H9 (cell line): ENCODE data around the gene ARHGEF17. TPM values are rescaled to one million over a fixed set of nuclear protein-coding genes. Genes with fewer than 3 reads are reported as not detected.

ENCODE experiments used
- DNase-seq: peaks from one replicate; pipeline ENCODE4 v3.0.0-alpha.2; 2017
- H2AFZ ChIP-seq: one replicate; pipeline ENCODE4 v1.6.1; 2013; ENCODE audit warnings: mild to moderate bottlenecking, low read length, control low read depth, moderate library complexity
- H2AK5ac ChIP-seq: 2 replicates; pipeline ENCODE4 v1.6.1; 2013; ENCODE audit warnings: low read length, control low read depth, mixed read lengths; ENCODE audit not compliant: insufficient read length
- H2BK120ac ChIP-seq: one replicate; pipeline ENCODE4 v1.6.1; 2013; ENCODE audit warnings: low read depth, mild to moderate bottlenecking, low read length, control low read depth, inconsistent platforms; ENCODE audit not compliant: poor library complexity, severe bottlenecking
- H2BK12ac ChIP-seq: 2 replicates; pipeline ENCODE4 v1.6.1; 2013; ENCODE audit warnings: low read length, control low read depth, mixed read lengths, low read depth; ENCODE audit not compliant: insufficient read length
- H2BK15ac ChIP-seq: 2 replicates; pipeline ENCODE4 v1.6.1; 2013; ENCODE audit warnings: low read depth, low read length, control low read depth
- H2BK20ac ChIP-seq: one replicate; pipeline ENCODE4 v1.6.1; 2013; ENCODE audit warnings: low read depth, mild to moderate bottlenecking, low read length, control low read depth, inconsistent platforms; ENCODE audit not compliant: poor library complexity, severe bottlenecking
- H2BK5ac ChIP-seq: 2 replicates; pipeline ENCODE4 v1.6.1; 2013; ENCODE audit warnings: low read length, control low read depth, mixed read lengths; ENCODE audit not compliant: insufficient read length
- H3K14ac ChIP-seq: 2 replicates; pipeline ENCODE4 v1.6.1; 2013; ENCODE audit warnings: low read length, control low read depth; ENCODE audit not compliant: insufficient read depth
- H3K18ac ChIP-seq: 2 replicates; pipeline ENCODE4 v1.6.1; 2013; ENCODE audit warnings: low read depth, mild to moderate bottlenecking, mixed read lengths, low read length, control low read depth; ENCODE audit not compliant: insufficient read length
- H3K23ac ChIP-seq: 2 replicates; pipeline ENCODE4 v1.6.1; 2013; ENCODE audit warnings: low read length, control low read depth, mixed read lengths, low read depth; ENCODE audit not compliant: insufficient read length
- H3K23me2 ChIP-seq: 2 replicates; pipeline ENCODE4 v1.6.1; 2013; ENCODE audit warnings: low read depth, mild to moderate bottlenecking, mixed read lengths, low read length, control low read depth; ENCODE audit not compliant: insufficient read length, poor library complexity, severe bottlenecking
- H3K27ac ChIP-seq: 2 replicates; pipeline ENCODE4 v1.5.1; 2013; ENCODE audit warnings: low read length, control low read depth, mixed read lengths, low read depth; ENCODE audit not compliant: insufficient read length
- H3K27me3 ChIP-seq: 2 replicates; pipeline ENCODE4 v1.6.1; 2013; ENCODE audit warnings: low read length, control low read depth, inconsistent platforms; ENCODE audit not compliant: insufficient read depth
- H3K4ac ChIP-seq: 2 replicates; pipeline ENCODE4 v1.6.1; 2013; ENCODE audit warnings: low read depth, mild to moderate bottlenecking, control low read depth, inconsistent platforms, low read length, moderate library complexity
- H3K4me1 ChIP-seq: 2 replicates; pipeline ENCODE4 v1.6.1; 2013; ENCODE audit warnings: low read length, control low read depth, inconsistent platforms; ENCODE audit not compliant: insufficient read depth
- H3K4me2 ChIP-seq: 2 replicates; pipeline ENCODE4 v1.6.1; 2013; ENCODE audit warnings: low read length, control low read depth, mixed read lengths; ENCODE audit not compliant: insufficient read length, insufficient read depth
- H3K56ac ChIP-seq: 2 replicates; pipeline ENCODE4 v1.6.1; 2013; ENCODE audit warnings: low read depth, mild to moderate bottlenecking, mixed read lengths, low read length, control low read depth; ENCODE audit not compliant: insufficient read length
- H3K79me1 ChIP-seq: 2 replicates; pipeline ENCODE4 v1.6.1; 2013; ENCODE audit warnings: low read depth, mild to moderate bottlenecking, moderate library complexity, low read length, control low read depth, inconsistent platforms; ENCODE audit not compliant: insufficient read depth, poor library complexity, severe bottlenecking
- H3K79me2 ChIP-seq: 2 replicates; pipeline ENCODE4 v1.6.1; 2013; ENCODE audit warnings: low read length, control low read depth, inconsistent platforms; ENCODE audit not compliant: insufficient read depth
- H3K9ac ChIP-seq: 2 replicates; pipeline ENCODE4 v1.6.1; 2013; ENCODE audit warnings: low read length, control low read depth, mixed read lengths; ENCODE audit not compliant: insufficient read length; ENCODE audit errors: extremely low read depth
- H3K9me3 ChIP-seq: one replicate; pipeline ENCODE4 v1.6.1; 2013; ENCODE audit warnings: low read depth, low read length, inconsistent platforms; ENCODE audit not compliant: control insufficient read depth
- H3T11ph ChIP-seq: one replicate; pipeline ENCODE4 v1.6.1; 2013; ENCODE audit warnings: mild to moderate bottlenecking, low read length, control low read depth, inconsistent platforms
- H4K20me1 ChIP-seq: one replicate; pipeline ENCODE4 v1.6.1; 2013; ENCODE audit not compliant: control insufficient read depth, insufficient read length, insufficient read depth
- H4K5ac ChIP-seq: 2 replicates; pipeline ENCODE4 v1.6.1; 2013; ENCODE audit warnings: low read depth, mild to moderate bottlenecking, mixed read lengths, low read length, control low read depth; ENCODE audit not compliant: insufficient read length
- H4K8ac ChIP-seq: replicated peaks from 2 replicates; pipeline ENCODE4 v1.6.1; 2013; ENCODE audit warnings: low read length, control low read depth, mixed read lengths, low read depth; ENCODE audit not compliant: insufficient read length
- H4K91ac ChIP-seq: 2 replicates; pipeline ENCODE4 v1.6.1; 2013; ENCODE audit warnings: low read depth, mild to moderate bottlenecking, moderate library complexity, mixed read lengths, low read length, control low read depth; ENCODE audit not compliant: insufficient read length
- H3K27ac Mint-ChIP-seq, 3 experiments: 2 replicates in 2 of 3; 3 replicates in 1 of 3; pipeline ENCODE4 v1.8.0; 2020 to 2021; ENCODE audit warnings: mixed read lengths in 3 of 3, mild to moderate bottlenecking in 1 of 3, moderate library complexity in 1 of 3
- H3K27me3 Mint-ChIP-seq: 2 replicates; pipeline ENCODE4 v1.8.0; 2021; ENCODE audit warnings: low read depth, mild to moderate bottlenecking, moderate library complexity, mixed read lengths
- H3K36me3 Mint-ChIP-seq, 3 experiments: 2 replicates in 2 of 3; 3 replicates in 1 of 3; pipeline ENCODE4 v1.8.0; 2020 to 2021; ENCODE audit warnings: low read depth in 3 of 3, mixed read lengths in 3 of 3; ENCODE audit not compliant: insufficient read depth in 1 of 3
- H3K4me1 Mint-ChIP-seq, 2 experiments: 2 replicates each; pipeline ENCODE4 v1.8.0; 2020; ENCODE audit warnings: mixed read lengths in 2 of 2
- H3K4me3 Mint-ChIP-seq, 2 experiments: 2 replicates in 1 of 2; 3 replicates in 1 of 2; pipeline ENCODE4 v1.8.0; 2020 to 2021; ENCODE audit warnings: mild to moderate bottlenecking in 2 of 2, mixed read lengths in 2 of 2, moderate library complexity in 1 of 2
- H3K9me3 Mint-ChIP-seq, 2 experiments: 2 replicates in 1 of 2; 3 replicates in 1 of 2; pipeline ENCODE4 v1.8.0; 2020; ENCODE audit warnings: mild to moderate bottlenecking in 2 of 2, mixed read lengths in 2 of 2, moderate library complexity in 1 of 2
- CTCF ChIP-seq: fragments of 200-600 bp; sonication (generic); conservative IDR thresholded peaks from 3 replicates; pipeline ENCODE4 v1.8.0; 2021; ENCODE audit warnings: antibody characterized with exemption, mild to moderate bottlenecking
- WGBS: extraction: QIAGEN DNeasy Blood & Tissue Kit; methylation state at CpG from one replicate; pipeline ENCODE4 v1.1.7; 2013; ENCODE audit warnings: missing lambda C conversion rate, low lambda C conversion rate, mixed read lengths; ENCODE audit not compliant: insufficient read length; ENCODE audit errors: extremely low coverage; 5-methylcytosine and 5-hydroxymethylcytosine counted together
- total RNA-seq: library from RNA; stranded (reverse); gene quantifications from 2 replicates; pipeline ENCODE4 v1.2.1, GENCODE V29; 2021

Gene ARHGEF17
- total RNA-seq, 1 experiment from 2014 or later = 7.4 TPM

DNA sequence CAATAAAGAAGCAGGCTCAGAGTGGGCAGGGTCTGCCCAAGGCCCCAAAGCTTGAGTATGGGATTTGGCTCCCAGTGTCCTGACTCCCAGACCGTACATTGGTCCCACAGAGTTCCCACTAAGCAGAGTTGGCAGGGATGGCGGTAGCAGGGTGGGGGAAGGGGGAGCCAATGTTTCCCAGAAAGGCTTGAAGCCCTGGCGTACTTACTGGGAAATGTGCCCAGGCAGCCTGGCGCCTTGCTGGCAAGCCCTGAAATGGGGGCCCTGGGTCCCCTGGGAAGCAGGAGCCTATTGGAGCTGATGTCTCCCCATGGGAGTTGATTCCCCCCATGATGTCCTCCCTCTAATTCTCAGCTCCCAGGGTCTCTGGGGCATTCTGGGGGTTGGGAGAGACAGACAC, 9.3 kb downstream of the ARHGEF17 start:
- Histone ChIP-seq H4K20me1 (no peaks in the 10 kb centered on the region), H2AK5ac (no peak overlapping the region), H3K79me2 (no peaks in the 10 kb centered on the region), H2BK5ac (no peak overlapping the region), H3K18ac (no peak overlapping the region), H3T11ph (no peak overlapping the region), H3K9me3 (no peaks in the 10 kb centered on the region), H2BK120ac (no peak overlapping the region), H3K23ac (no peak overlapping the region), H4K8ac (no peak overlapping the region), H3K14ac (no peak overlapping the region), H3K56ac (no peak overlapping the region), H2AFZ (no peak overlapping the region), H3K23me2 (no peaks in the 10 kb centered on the region), H2BK12ac (no peak overlapping the region), H4K5ac (no peak overlapping the region), H3K79me1 (no peaks in the 10 kb centered on the region), H4K91ac (no peak overlapping the region), H3K9ac (no peak overlapping the region), H3K27ac (no peak overlapping the region), H3K4ac (no peak overlapping the region), H2BK20ac (no peak overlapping the region), H3K27me3 (no peaks in the 10 kb centered on the region), H2BK15ac (no peak overlapping the region), H3K4me1 (no peaks in the 10 kb centered on the region), H3K4me2 (no peak overlapping the region)
- H3K27me3 Mint-ChIP-seq = peaks cover 15% of the 10 kb centered on the region
- H3K9me3 Mint-ChIP-seq = no peaks in the 10 kb centered on the region
- DNase-seq = no peak
- no peak overlapping the region for H3K27ac Mint-ChIP-seq
- peaks cover 0 to 11% (median 2%) of the 10 kb centered on the region in 3 experiments; a peak in 3 of 7 replicates for H3K36me3 Mint-ChIP-seq
- peaks cover 25 to 45% of the 10 kb centered on the region in 2 experiments for H3K4me1 Mint-ChIP-seq
- TF ChIP-seq CTCF = no peak
- H3K4me3 Mint-ChIP-seq = no peak overlapping the region
- no CpG with 5 or more reads among the region's 4 CpGs for WGBS
